Endodermal cell (in vitro differentiated cells): ENCODE results near the gene GPR61. TPM values are rescaled to one million over a fixed set of nuclear protein-coding genes. Genes with fewer than 3 reads are reported as not detected.

Source experiments
- DNase-seq: peaks from one replicate; pipeline ENCODE4 v3.0.0-alpha.2; 2017
- H3K27ac ChIP-seq: 2 replicates; pipeline ENCODE4 v1.5.1; 2013; ENCODE audit warnings: mild to moderate bottlenecking, low read depth, low read length, moderate library complexity
- H3K27me3 ChIP-seq: 2 replicates; pipeline ENCODE4 v1.6.1; 2013; ENCODE audit warnings: mild to moderate bottlenecking, low read length, moderate library complexity; ENCODE audit not compliant: insufficient read depth, control insufficient read depth, poor library complexity, severe bottlenecking
- H3K36me3 ChIP-seq: 2 replicates; pipeline ENCODE4 v1.7.0; 2013; ENCODE audit warnings: mild to moderate bottlenecking, low read length, moderate library complexity; ENCODE audit not compliant: control insufficient read depth, insufficient read depth
- H3K4me1 ChIP-seq: one replicate; pipeline ENCODE4 v1.7.0; 2013; ENCODE audit warnings: low read length; ENCODE audit not compliant: control insufficient read depth, insufficient read depth
- H3K4me3 ChIP-seq: 2 replicates; pipeline ENCODE4 v1.5.1; 2013; ENCODE audit warnings: mild to moderate bottlenecking, low read length, moderate library complexity
- H3K9ac ChIP-seq: 2 replicates; pipeline ENCODE4 v1.6.1; 2013; ENCODE audit warnings: mild to moderate bottlenecking, low read length, moderate library complexity; ENCODE audit not compliant: poor library complexity, severe bottlenecking; ENCODE audit errors: extremely low read depth
- H3K9me3 ChIP-seq: 2 replicates; pipeline ENCODE4 v1.6.1; 2013; ENCODE audit warnings: mild to moderate bottlenecking, low read length, moderate library complexity; ENCODE audit not compliant: control insufficient read depth
- H3K27ac Mint-ChIP-seq: 2 replicates; pipeline ENCODE4 v1.8.0; 2020; ENCODE audit warnings: mixed read lengths
- H3K27me3 Mint-ChIP-seq: 2 replicates; pipeline ENCODE4 v1.8.0; 2021; ENCODE audit warnings: mild to moderate bottlenecking, mixed read lengths; ENCODE audit not compliant: insufficient read depth
- H3K36me3 Mint-ChIP-seq: 2 replicates; pipeline ENCODE4 v1.8.0; 2020; ENCODE audit warnings: low read depth, mixed read lengths
- H3K4me1 Mint-ChIP-seq: 2 replicates; pipeline ENCODE4 v1.8.0; 2020; ENCODE audit warnings: mixed read lengths
- H3K4me3 Mint-ChIP-seq: 2 replicates; pipeline ENCODE4 v1.8.0; 2020; ENCODE audit warnings: mild to moderate bottlenecking, moderate library complexity, mixed read lengths
- H3K9me3 Mint-ChIP-seq: 2 replicates; pipeline ENCODE4 v1.8.0; 2020; ENCODE audit warnings: mild to moderate bottlenecking, mixed read lengths
- WGBS, 2 experiments: methylation state at CpG; one replicate each; pipeline versions ENCODE4 v1.1.5 to v1.1.7; 2013; ENCODE audit warnings: missing lambda C conversion rate in 2 of 2, mixed read lengths in 1 of 2; ENCODE audit not compliant: insufficient coverage in 1 of 2, insufficient read length in 1 of 2; 5-methylcytosine and 5-hydroxymethylcytosine counted together
- total RNA-seq, 2 donors: library from RNA; stranded (reverse); fragmentation: NEBNext Ultra II Directional in 1 of 2; extraction: Animal tissue kit (Norgen Biotek cat#: 25700) in 1 of 2; gene quantifications; 2 replicates in 1 of 2; 3 replicates in 1 of 2; pipeline ENCODE4 v1.2.1, GENCODE V29; 2021
- TF ChIP-seq, protein P1 (sequence below): fragments of 200-600 bp; sonication (generic); conservative IDR thresholded peaks from 2 replicates; pipeline ENCODE4 v1.5.0; 2021; ENCODE audit warnings: antibody characterized with exemption, mild to moderate bottlenecking

GPR61 gene
- total RNA-seq, 2 donors from 2014 or later: 0.93 TPM; not detected in 1

DNA sequence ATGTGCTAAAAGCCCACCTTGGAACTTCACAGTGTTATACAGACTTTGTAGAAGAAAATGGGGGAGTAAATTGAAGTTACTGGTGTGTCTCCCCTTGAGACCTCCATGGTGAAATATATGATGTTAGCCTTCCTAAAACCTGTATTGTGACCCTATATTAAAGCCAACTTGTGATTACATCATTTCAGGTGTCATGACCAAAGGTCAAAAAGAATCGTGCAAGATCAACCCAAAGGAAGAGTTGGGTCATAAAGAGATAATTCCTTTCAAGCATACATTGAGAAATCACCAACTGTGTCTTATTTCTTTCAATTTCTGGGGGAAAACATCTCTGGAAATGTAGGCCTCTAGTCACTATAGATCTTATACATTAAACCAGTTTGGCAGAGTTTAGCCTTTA, 45.1 kb downstream of the GPR61 start:
- TF ChIP-seq, protein P1, sequence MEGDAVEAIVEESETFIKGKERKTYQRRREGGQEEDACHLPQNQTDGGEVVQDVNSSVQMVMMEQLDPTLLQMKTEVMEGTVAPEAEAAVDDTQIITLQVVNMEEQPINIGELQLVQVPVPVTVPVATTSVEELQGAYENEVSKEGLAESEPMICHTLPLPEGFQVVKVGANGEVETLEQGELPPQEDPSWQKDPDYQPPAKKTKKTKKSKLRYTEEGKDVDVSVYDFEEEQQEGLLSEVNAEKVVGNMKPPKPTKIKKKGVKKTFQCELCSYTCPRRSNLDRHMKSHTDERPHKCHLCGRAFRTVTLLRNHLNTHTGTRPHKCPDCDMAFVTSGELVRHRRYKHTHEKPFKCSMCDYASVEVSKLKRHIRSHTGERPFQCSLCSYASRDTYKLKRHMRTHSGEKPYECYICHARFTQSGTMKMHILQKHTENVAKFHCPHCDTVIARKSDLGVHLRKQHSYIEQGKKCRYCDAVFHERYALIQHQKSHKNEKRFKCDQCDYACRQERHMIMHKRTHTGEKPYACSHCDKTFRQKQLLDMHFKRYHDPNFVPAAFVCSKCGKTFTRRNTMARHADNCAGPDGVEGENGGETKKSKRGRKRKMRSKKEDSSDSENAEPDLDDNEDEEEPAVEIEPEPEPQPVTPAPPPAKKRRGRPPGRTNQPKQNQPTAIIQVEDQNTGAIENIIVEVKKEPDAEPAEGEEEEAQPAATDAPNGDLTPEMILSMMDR: no peak
- H3K4me1 ChIP-seq: no peaks in the 10 kb centered on the region
- H3K4me3 ChIP-seq: no peak overlapping the region
- no peak overlapping the region for H3K27ac ChIP-seq
- no peak for DNase-seq
- no peak overlapping the region for H3K27ac Mint-ChIP-seq
- no peak overlapping the region for H3K9ac ChIP-seq
- no peaks in the 10 kb centered on the region for H3K27me3 Mint-ChIP-seq
- H3K4me1 Mint-ChIP-seq: no peaks in the 10 kb centered on the region
- H3K36me3 Mint-ChIP-seq: peaks cover 70% of the 10 kb centered on the region
- H3K36me3 ChIP-seq: peaks cover 84% of the 10 kb centered on the region
- no peaks in the 10 kb centered on the region for H3K27me3 ChIP-seq
- no peaks in the 10 kb centered on the region for H3K9me3 ChIP-seq
- 83 to 95% methylated on average over 1 of the region's 1 CpG for WGBS, 2 experiments
- no peaks in the 10 kb centered on the region for H3K9me3 Mint-ChIP-seq
- no peak overlapping the region for H3K4me3 Mint-ChIP-seq

DNA sequence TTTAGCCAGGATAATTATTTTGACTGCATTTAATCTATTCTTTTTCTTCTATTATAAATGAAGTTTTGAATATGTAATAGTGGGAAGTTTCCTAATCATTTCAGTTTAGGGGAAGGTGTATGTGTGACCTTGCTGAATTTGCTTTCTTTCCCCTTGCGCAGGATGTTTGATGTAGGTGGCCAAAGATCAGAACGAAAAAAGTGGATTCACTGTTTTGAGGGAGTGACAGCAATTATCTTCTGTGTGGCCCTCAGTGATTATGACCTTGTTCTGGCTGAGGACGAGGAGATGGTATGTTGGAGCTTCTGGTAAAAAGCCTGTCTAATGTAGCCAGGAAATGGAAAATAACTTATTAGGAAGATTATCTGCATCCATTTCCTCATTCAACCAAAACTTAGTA, 46.4 kb downstream of the GPR61 start:
- H3K27ac ChIP-seq: no peak overlapping the region
- H3K27me3 Mint-ChIP-seq: no peaks in the 10 kb centered on the region
- H3K27ac Mint-ChIP-seq: no peak overlapping the region
- H3K9me3 Mint-ChIP-seq: no peaks in the 10 kb centered on the region
- WGBS, 2 experiments: 83 to 100% methylated on average over 1 to 3 of the region's 3 CpGs
- no peaks in the 10 kb centered on the region for H3K4me1 ChIP-seq
- peaks cover 64% of the 10 kb centered on the region for H3K36me3 Mint-ChIP-seq
- no peaks in the 10 kb centered on the region for H3K4me1 Mint-ChIP-seq
- no peak for DNase-seq
- H3K4me3 Mint-ChIP-seq: no peak overlapping the region
- no peak overlapping the region for H3K4me3 ChIP-seq
- H3K27me3 ChIP-seq: no peaks in the 10 kb centered on the region
- H3K36me3 ChIP-seq: peaks cover 84% of the 10 kb centered on the region
- no peaks in the 10 kb centered on the region for H3K9me3 ChIP-seq
- TF ChIP-seq, protein P1: no peak
- H3K9ac ChIP-seq: no peak overlapping the region

DNA sequence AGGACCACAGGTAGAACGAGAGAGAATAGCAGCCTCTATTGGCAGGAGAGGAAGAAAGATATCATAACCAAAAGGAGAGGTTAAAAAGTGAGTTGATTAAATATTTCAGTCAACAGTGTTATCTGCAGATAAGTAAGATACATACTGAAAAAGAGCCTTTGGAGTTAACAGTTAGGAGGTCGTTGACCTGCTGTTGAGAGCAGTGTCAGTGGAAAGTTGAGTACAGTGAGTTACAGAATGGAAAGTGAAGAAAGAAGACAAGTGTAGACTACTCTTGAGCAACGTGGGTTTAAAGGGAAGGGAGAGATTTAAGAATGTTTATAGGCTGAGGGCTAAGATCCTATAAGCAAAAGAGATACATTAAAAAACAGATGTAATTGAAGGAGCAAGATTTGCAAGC, 49.5 kb downstream of the GPR61 start:
- no peaks in the 10 kb centered on the region for H3K9me3 ChIP-seq
- Mint-ChIP-seq H3K36me3 (peaks cover 58% of the 10 kb centered on the region), H3K9me3 (no peaks in the 10 kb centered on the region), H3K27ac (no peak overlapping the region), H3K4me3 (no peak overlapping the region), H3K27me3 (no peaks in the 10 kb centered on the region), H3K4me1 (no peaks in the 10 kb centered on the region)
- no peak for DNase-seq
- H3K4me3 ChIP-seq: no peak overlapping the region
- H3K36me3 ChIP-seq: peaks cover 87% of the 10 kb centered on the region
- no peaks in the 10 kb centered on the region for H3K4me1 ChIP-seq
- H3K27ac ChIP-seq: no peak overlapping the region
- no peak overlapping the region for H3K9ac ChIP-seq
- H3K27me3 ChIP-seq: no peaks in the 10 kb centered on the region
- WGBS, 2 experiments: 91 to 92% methylated on average over 3 of the region's 3 CpGs
- TF ChIP-seq, protein P1: no peak
